CD4-positive, alpha-beta T cell (primary cell): ENCODE data around the gene KLHL1. TPM values are rescaled to one million over a fixed set of nuclear protein-coding genes. Genes with fewer than 3 reads are reported as not detected.

ENCODE experiments used
- ATAC-seq: fragments of 200-7000 bp; cut with Tn5 transposase; one replicate; pipeline ENCODE4 v1.10.0; 2022; ENCODE audit warnings: mild to moderate bottlenecking; ENCODE audit not compliant: poor library complexity
- CTCF ChIA-PET: fragments of 350-600 bp; sonication (Branson Sonifier 250); formaldehyde crosslinking; loops from one replicate; lab custom pipeline; 2021; ENCODE audit warnings: antibody characterized with exemption, inconsistent platforms; lab: Charles Lee
- POLR2A ChIA-PET: fragments of 350-600 bp; sonication (Branson Sonifier 250); formaldehyde crosslinking; loops from one replicate; lab custom pipeline; 2021; ENCODE audit warnings: antibody characterized with exemption, inconsistent platforms; lab: Charles Lee
- DNase-seq, 14 experiments: peaks; one replicate each; pipeline ENCODE4 v3.0.0-alpha.2; 2013 to 2020; ENCODE audit warnings: mixed read lengths in 2 of 14
- H3K27ac ChIP-seq, 2 donors: one replicate each; pipeline versions ENCODE4 v1.5.1 to v1.7.0; 2013; ENCODE audit warnings: low read length in 2 of 2, low read depth in 1 of 2, mild to moderate bottlenecking in 1 of 2
- H3K27me3 ChIP-seq, 2 experiments: 1 replicate in 1 of 2; 2 replicates in 1 of 2; pipeline versions ENCODE4 v1.6.1 to v1.7.0; 2013; ENCODE audit warnings: low read length in 2 of 2, control low read depth in 1 of 2, mild to moderate bottlenecking in 1 of 2, moderate library complexity in 1 of 2; ENCODE audit not compliant: insufficient read depth in 2 of 2, control insufficient read depth in 1 of 2
- H3K36me3 ChIP-seq: one replicate; pipeline ENCODE4 v1.6.1; 2013; ENCODE audit warnings: low read length, control low read depth; ENCODE audit not compliant: insufficient read depth
- H3K4me1 ChIP-seq: one replicate; pipeline ENCODE4 v1.6.1; 2013; ENCODE audit warnings: low read length, control low read depth; ENCODE audit not compliant: insufficient read depth
- H3K4me3 ChIP-seq: one replicate; pipeline ENCODE4 v1.5.1; 2013; ENCODE audit warnings: mild to moderate bottlenecking, low read length, moderate library complexity
- H3K9me3 ChIP-seq, 2 experiments: 1 replicate in 1 of 2; 2 replicates in 1 of 2; pipeline versions ENCODE4 v1.6.1 to v1.7.0; 2013; ENCODE audit warnings: low read length in 2 of 2, mild to moderate bottlenecking in 2 of 2, control low read depth in 1 of 2, moderate library complexity in 1 of 2; ENCODE audit not compliant: control insufficient read depth in 1 of 2, insufficient read depth in 1 of 2
- H3K27ac Mint-ChIP-seq: one replicate; pipeline ENCODE4 v1.8.0; 2020; ENCODE audit warnings: mixed read lengths
- H3K27me3 Mint-ChIP-seq: one replicate; pipeline ENCODE4 v1.8.0; 2021; ENCODE audit warnings: mixed read lengths
- H3K36me3 Mint-ChIP-seq: one replicate; pipeline ENCODE4 v1.8.0; 2021; ENCODE audit warnings: low read depth, mixed read lengths
- H3K4me1 Mint-ChIP-seq: one replicate; pipeline ENCODE4 v1.8.0; 2021; ENCODE audit warnings: low read depth, mixed read lengths
- H3K4me3 Mint-ChIP-seq: one replicate; pipeline ENCODE4 v1.8.0; 2020; ENCODE audit warnings: mild to moderate bottlenecking, mixed read lengths
- H3K9me3 Mint-ChIP-seq: one replicate; pipeline ENCODE4 v1.8.0; 2020; ENCODE audit warnings: mixed read lengths
- CTCF ChIP-seq: fragments of 200-600 bp; IDR thresholded peaks from one replicate; pipeline ENCODE4 v1.8.0; 2022; ENCODE audit warnings: antibody characterized with exemption, mild to moderate bottlenecking
- intact Hi-C, 2 experiments: fragments of 100-400 bp; cut with DNase I in 1 of 2; cut with micrococcal nuclease in 1 of 2; formaldehyde crosslinking; loops; one replicate each; pipeline versions ENCODE4 v1.15.1 to v1.9.0; 2023 to 2025; cut with DNase I, micrococcal nuclease
- total RNA-seq, 174 experiments: library from RNA in 2 of 174; stranded (reverse) in 2 of 174; gene quantifications; one replicate each; pipeline ENCODE4 v1.2.3 and lab custom pipeline; 2021 to 2026

The KLHL1 gene
- total RNA-seq, 2 experiments from 2014 or later, result not detected

- Mint-ChIP-seq H3K27me3 (no peaks in the 10 kb centered on the region), H3K27ac (no peak overlapping the region), H3K36me3 (no peaks in the 10 kb centered on the region), H3K4me1 (no peaks in the 10 kb centered on the region), H3K4me3 (no peak overlapping the region), H3K9me3 (no peaks in the 10 kb centered on the region)
- no peak for TF ChIP-seq CTCF
- H3K27me3 ChIP-seq, result no peaks in the 10 kb centered on the region
- ChIA-PET CTCF (no interaction called here), POLR2A (no interaction called here)
- H3K27ac ChIP-seq, result no peak overlapping the region
- no peak for ATAC-seq
- H3K4me3 ChIP-seq, result no peak overlapping the region
- intact Hi-C loops, result no loop called here
- no peak for DNase-seq
- H3K36me3 ChIP-seq, result no peaks in the 10 kb centered on the region
- H3K9me3 ChIP-seq, result peaks cover 0 to 4% of the 10 kb centered on the region in 2 experiments
- no peaks in the 10 kb centered on the region for H3K4me1 ChIP-seq
These were observed 417.3 kb downstream of the KLHL1 start for GRCh38 chr13:69690999-69691398.

- DNase-seq (no peak), ATAC-seq (no peak)
- Histone ChIP-seq H3K4me1 (no peaks in the 10 kb centered on the region), H3K4me3 (no peak overlapping the region), H3K27ac (no peak overlapping the region), H3K27me3 (no peaks in the 10 kb centered on the region), H3K36me3 (no peaks in the 10 kb centered on the region), H3K9me3 (no peaks in the 10 kb centered on the region)
- H3K4me1 Mint-ChIP-seq, result no peaks in the 10 kb centered on the region
- H3K36me3 Mint-ChIP-seq, result no peaks in the 10 kb centered on the region
- no peaks in the 10 kb centered on the region for H3K27me3 Mint-ChIP-seq
- CTCF ChIA-PET, result no interaction called here
- TF ChIP-seq CTCF, result no peak
- intact Hi-C loops, result no loop called here
- H3K9me3 Mint-ChIP-seq, result peaks cover 8% of the 10 kb centered on the region
- POLR2A ChIA-PET, result no interaction called here
- H3K4me3 Mint-ChIP-seq, result no peak overlapping the region
- no peak overlapping the region for H3K27ac Mint-ChIP-seq
These were observed 424.1 kb downstream of the KLHL1 start for GRCh38 chr13:69683921-69684686.

- H3K27me3 ChIP-seq, result no peaks in the 10 kb centered on the region
- ATAC-seq (no peak), DNase-seq (no peak)
- peaks cover 8% of the 10 kb centered on the region for H3K9me3 Mint-ChIP-seq
- intact Hi-C loops, result no loop called here
- CTCF ChIA-PET, result no interaction called here
- no peak for TF ChIP-seq CTCF
- no peaks in the 10 kb centered on the region for H3K27me3 Mint-ChIP-seq
- no peak overlapping the region for H3K27ac ChIP-seq
- no peak overlapping the region for H3K4me3 Mint-ChIP-seq
- no peaks in the 10 kb centered on the region for H3K4me1 Mint-ChIP-seq
- H3K36me3 Mint-ChIP-seq, result no peaks in the 10 kb centered on the region
- POLR2A ChIA-PET, result no interaction called here
- H3K27ac Mint-ChIP-seq, result no peak overlapping the region
- H3K36me3 ChIP-seq, result no peaks in the 10 kb centered on the region
- no peaks in the 10 kb centered on the region for H3K9me3 ChIP-seq
- H3K4me1 ChIP-seq, result no peaks in the 10 kb centered on the region
- no peak overlapping the region for H3K4me3 ChIP-seq
These were observed 426.5 kb downstream of the KLHL1 start for GRCh38 chr13:69681722-69682121.
